ENCODE measurements around the gene SENP8. TPM values are rescaled to one million over a fixed set of nuclear protein-coding genes. Genes with fewer than 3 reads are reported as not detected.

The SENP8 gene
- total and polyA plus RNA-seq, 2 of the 13 experiments (the other 11 are each of a cell fraction or from before 2014, with no cell fraction given) = 2.7 to 3.0 TPM

DNA sequence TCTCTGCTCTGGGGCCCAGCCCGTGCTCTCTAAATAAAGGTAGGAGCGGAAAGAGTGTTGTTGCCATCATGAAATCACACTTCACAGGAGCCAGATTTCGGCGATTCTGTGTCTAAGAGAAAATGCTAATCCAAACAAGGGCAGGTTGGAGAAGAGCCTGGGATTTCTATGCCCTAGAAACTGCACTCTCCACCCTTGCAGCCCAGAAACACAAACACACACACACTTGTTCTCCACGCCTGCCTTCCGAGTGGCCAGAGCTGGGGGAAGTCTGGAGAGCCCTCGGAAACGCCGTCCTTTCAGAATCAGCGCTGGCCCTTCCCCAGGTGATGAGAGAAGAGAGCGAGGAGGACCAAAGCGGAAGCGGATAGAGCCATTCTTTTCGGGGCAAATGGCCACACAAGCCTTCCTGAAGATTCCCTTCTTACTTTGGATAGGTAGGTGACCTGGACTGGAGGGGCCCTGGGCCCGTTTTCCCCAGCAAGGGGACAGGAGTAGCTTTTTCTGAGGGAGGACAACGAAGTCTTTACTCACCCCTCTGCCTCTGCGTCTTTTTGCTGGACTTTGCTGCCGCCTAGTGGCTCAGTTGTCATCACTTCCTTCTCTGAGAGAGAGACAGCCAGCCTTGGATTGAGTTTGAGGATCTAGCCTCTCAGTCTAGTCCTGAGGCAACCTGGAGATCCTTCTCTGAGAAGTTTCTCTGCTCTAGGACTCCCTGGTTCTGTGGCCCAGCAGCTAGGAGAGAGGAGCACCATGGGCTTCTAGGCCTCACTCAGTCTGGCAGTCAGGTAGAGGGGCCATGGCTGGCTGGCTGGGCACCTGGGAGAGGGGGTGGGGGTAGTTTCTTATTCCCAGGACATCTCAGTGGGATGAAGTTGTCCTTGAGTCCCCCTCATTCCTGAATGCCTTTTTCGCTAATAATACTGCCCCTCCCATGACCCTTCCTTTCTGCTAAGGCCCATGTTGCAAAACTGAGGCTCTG is 37.7 kb downstream of the SENP8 start (continued):
- TF ChIP-seq MZF1 (CRISPR knock-in tag; IDR thresholded peaks at IDR 0.05; ENCODE audit: borderline replicate concordance) = no peak
- no peak for TF ChIP-seq ZZZ3 (CRISPR knock-in tag; IDR thresholded peaks at IDR 0.05; ENCODE audit: borderline replicate concordance)
- TF ChIP-seq, protein P1, sequence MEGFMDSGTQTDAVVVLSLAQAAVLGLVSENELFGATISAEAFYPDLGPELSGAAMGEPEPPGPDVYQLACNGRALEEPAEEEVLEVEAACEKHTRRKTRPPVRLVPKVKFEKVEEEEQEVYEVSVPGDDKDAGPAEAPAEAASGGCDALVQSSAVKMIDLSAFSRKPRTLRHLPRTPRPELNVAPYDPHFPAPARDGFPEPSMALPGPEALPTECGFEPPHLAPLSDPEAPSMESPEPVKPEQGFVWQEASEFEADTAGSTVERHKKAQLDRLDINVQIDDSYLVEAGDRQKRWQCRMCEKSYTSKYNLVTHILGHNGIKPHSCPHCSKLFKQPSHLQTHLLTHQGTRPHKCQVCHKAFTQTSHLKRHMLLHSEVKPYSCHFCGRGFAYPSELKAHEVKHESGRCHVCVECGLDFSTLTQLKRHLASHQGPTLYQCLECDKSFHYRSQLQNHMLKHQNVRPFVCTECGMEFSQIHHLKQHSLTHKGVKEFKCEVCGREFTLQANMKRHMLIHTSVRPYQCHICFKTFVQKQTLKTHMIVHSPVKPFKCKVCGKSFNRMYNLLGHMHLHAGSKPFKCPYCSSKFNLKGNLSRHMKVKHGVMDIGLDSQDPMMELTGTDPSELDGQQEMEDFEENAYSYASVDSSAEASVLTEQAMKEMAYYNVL (CRISPR knock-in tag; IDR thresholded peaks at IDR 0.05; ENCODE audit: borderline replicate concordance) = no peak
- 0 out of 2 replicates have a peak, but pooled peaks have one; percentile 11 for TF ChIP-seq FOXA3 (CRISPR knock-in tag; IDR thresholded peaks at IDR 0.05)
- TF ChIP-seq HNRNPUL1 (IDR thresholded peaks at IDR 0.05; ENCODE audit: low read depth, low read length) = no peak
- no peak for TF ChIP-seq SNAI1 (CRISPR knock-in tag; IDR thresholded peaks at IDR 0.05; ENCODE audit: borderline replicate concordance)
- TF ChIP-seq, protein P2, sequence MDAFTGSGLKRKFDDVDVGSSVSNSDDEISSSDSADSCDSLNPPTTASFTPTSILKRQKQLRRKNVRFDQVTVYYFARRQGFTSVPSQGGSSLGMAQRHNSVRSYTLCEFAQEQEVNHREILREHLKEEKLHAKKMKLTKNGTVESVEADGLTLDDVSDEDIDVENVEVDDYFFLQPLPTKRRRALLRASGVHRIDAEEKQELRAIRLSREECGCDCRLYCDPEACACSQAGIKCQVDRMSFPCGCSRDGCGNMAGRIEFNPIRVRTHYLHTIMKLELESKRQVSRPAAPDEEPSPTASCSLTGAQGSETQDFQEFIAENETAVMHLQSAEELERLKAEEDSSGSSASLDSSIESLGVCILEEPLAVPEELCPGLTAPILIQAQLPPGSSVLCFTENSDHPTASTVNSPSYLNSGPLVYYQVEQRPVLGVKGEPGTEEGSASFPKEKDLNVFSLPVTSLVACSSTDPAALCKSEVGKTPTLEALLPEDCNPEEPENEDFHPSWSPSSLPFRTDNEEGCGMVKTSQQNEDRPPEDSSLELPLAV (CRISPR knock-in tag; conservative IDR thresholded peaks at IDR 0.05; ENCODE audit: low read depth) = no peak
- TF ChIP-seq CENPX (CRISPR knock-in tag; IDR thresholded peaks at IDR 0.05) = no peak
- TF ChIP-seq, protein P3, sequence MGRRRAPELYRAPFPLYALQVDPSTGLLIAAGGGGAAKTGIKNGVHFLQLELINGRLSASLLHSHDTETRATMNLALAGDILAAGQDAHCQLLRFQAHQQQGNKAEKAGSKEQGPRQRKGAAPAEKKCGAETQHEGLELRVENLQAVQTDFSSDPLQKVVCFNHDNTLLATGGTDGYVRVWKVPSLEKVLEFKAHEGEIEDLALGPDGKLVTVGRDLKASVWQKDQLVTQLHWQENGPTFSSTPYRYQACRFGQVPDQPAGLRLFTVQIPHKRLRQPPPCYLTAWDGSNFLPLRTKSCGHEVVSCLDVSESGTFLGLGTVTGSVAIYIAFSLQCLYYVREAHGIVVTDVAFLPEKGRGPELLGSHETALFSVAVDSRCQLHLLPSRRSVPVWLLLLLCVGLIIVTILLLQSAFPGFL (CRISPR knock-in tag; IDR thresholded peaks at IDR 0.05) = no peak
- TF ChIP-seq SMYD3 (CRISPR knock-in tag; IDR thresholded peaks at IDR 0.05) = no peak
- TF ChIP-seq, protein P4, sequence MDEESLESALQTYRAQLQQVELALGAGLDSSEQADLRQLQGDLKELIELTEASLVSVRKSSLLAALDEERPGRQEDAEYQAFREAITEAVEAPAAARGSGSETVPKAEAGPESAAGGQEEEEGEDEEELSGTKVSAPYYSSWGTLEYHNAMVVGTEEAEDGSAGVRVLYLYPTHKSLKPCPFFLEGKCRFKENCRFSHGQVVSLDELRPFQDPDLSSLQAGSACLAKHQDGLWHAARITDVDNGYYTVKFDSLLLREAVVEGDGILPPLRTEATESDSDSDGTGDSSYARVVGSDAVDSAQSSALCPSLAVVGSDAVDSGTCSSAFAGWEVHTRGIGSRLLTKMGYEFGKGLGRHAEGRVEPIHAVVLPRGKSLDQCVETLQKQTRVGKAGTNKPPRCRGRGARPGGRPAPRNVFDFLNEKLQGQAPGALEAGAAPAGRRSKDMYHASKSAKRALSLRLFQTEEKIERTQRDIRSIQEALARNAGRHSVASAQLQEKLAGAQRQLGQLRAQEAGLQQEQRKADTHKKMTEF (CRISPR knock-in tag; IDR thresholded peaks at IDR 0.05) = no peak
- no peak for TF ChIP-seq FOXK1 (CRISPR knock-in tag; IDR thresholded peaks at IDR 0.05; ENCODE audit: borderline replicate concordance, low read depth)
- no peak for TF ChIP-seq IKZF4 (CRISPR knock-in tag; IDR thresholded peaks at IDR 0.05; ENCODE audit: borderline replicate concordance, low read depth, not compliant biosample characterization)
- no peak for TF ChIP-seq THAP11 (CRISPR knock-in tag; IDR thresholded peaks at IDR 0.05)
- no peak for TF ChIP-seq ZNF430 (CRISPR knock-in tag; IDR thresholded peaks at IDR 0.05)
- TF ChIP-seq ZEB1 (IDR thresholded peaks at IDR 0.05; ENCODE audit: insufficient replicate concordance, low read depth) = no peak
- no peak for TF ChIP-seq ZNF670 (CRISPR knock-in tag; IDR thresholded peaks at IDR 0.05; ENCODE audit: borderline replicate concordance)
- TF ChIP-seq RBM22 (optimal IDR thresholded peaks at IDR 0.05; ENCODE audit: low read length) = no peak
- TF ChIP-seq ZNF557 (CRISPR knock-in tag; IDR thresholded peaks at IDR 0.05) = no peak
- TF ChIP-seq ZNF660 (CRISPR knock-in tag; IDR thresholded peaks at IDR 0.05; ENCODE audit: borderline replicate concordance, low read depth) = no peak
- no peak for TF ChIP-seq ZNF10 (CRISPR knock-in tag; IDR thresholded peaks at IDR 0.05; ENCODE audit: borderline replicate concordance, low read depth)
- TF ChIP-seq, protein P5, sequence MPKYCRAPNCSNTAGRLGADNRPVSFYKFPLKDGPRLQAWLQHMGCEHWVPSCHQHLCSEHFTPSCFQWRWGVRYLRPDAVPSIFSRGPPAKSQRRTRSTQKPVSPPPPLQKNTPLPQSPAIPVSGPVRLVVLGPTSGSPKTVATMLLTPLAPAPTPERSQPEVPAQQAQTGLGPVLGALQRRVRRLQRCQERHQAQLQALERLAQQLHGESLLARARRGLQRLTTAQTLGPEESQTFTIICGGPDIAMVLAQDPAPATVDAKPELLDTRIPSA (CRISPR knock-in tag; IDR thresholded peaks at IDR 0.05; ENCODE audit: borderline replicate concordance) = no peak

Measured in HepG2 (cell line).